Mucosa of rectum (tissue), 2 donors: ENCODE data around the gene IRF4.

ENCODE experiments used
- H3K27ac ChIP-seq, 2 donors: one replicate each; pipeline ENCODE4 v1.7.0; 2013; ENCODE audit warnings: inconsistent platforms in 2 of 2, low read depth in 2 of 2, low read length in 2 of 2
- H3K27me3 ChIP-seq, 2 donors: one replicate each; pipeline ENCODE4 v1.7.0; 2013; ENCODE audit warnings: low read length in 2 of 2; ENCODE audit not compliant: control insufficient read depth in 2 of 2, insufficient read depth in 2 of 2
- H3K36me3 ChIP-seq, 2 donors: one replicate each; pipeline ENCODE4 v1.7.0; 2013; ENCODE audit warnings: low read length in 2 of 2; ENCODE audit not compliant: control insufficient read depth in 2 of 2, insufficient read depth in 2 of 2
- H3K4me1 ChIP-seq, 2 donors: one replicate each; pipeline ENCODE4 v1.7.0; 2013; ENCODE audit warnings: low read length in 2 of 2, mild to moderate bottlenecking in 1 of 2; ENCODE audit not compliant: control insufficient read depth in 2 of 2, insufficient read depth in 2 of 2
- H3K4me3 ChIP-seq, 2 donors: one replicate each; pipeline ENCODE4 v1.7.0; 2013; ENCODE audit warnings: low read length in 2 of 2
- H3K9ac ChIP-seq, 2 donors: one replicate each; pipeline ENCODE4 v1.7.0; 2013; ENCODE audit warnings: low read length in 2 of 2, low read depth in 1 of 2, mild to moderate bottlenecking in 1 of 2
- H3K9me3 ChIP-seq, 2 donors: one replicate each; pipeline ENCODE4 v1.7.0; 2013; ENCODE audit warnings: low read length in 2 of 2; ENCODE audit not compliant: control insufficient read depth in 2 of 2
- donor health status: healthy.
- donor health status: Normal muscosa, but diverticular disease.

Gene IRF4

GRCh38 chr6:391559-392440 is at the start of gene IRF4:
Gene IRF4 (plus strand): TSS chr6:391752. CDS start chr6:393153, 1,401 bp downstream.
- Histone ChIP-seq H3K27me3 (peaks cover 31 to 42% of the 10 kb centered on the region in 2 donors), H3K27ac (peak within 1 kb of the TSS; percentile 26 to 75), H3K4me1 (peaks cover 2 to 3% of the 10 kb centered on the region in 2 donors), H3K9ac (peak within 1 kb of the TSS; percentile 40 to 49), H3K36me3 (no peaks in the 10 kb centered on the region), H3K9me3 (no peaks in the 10 kb centered on the region), H3K4me3 (peak within 1 kb of the TSS; percentile 62 to 67)

- Histone ChIP-seq H3K4me3 (no peak overlapping the region), H3K36me3 (peaks cover 0 to 4% of the 10 kb centered on the region in 2 donors), H3K9me3 (no peaks in the 10 kb centered on the region), H3K9ac (peak overlapping the region in 1 of 2 donors; percentile 5), H3K27me3 (no peaks in the 10 kb centered on the region), H3K27ac (peak overlapping the region; percentile 1 to 70), H3K4me1 (peaks cover 0 to 16% of the 10 kb centered on the region in 2 donors)
Observed at GRCh38 chr6:341914-342831, 49.4 kb upstream of the IRF4 start.

- Histone ChIP-seq H3K9me3 (no peaks in the 10 kb centered on the region), H3K9ac (peak overlapping the region in 1 of 2 donors; percentile 5), H3K4me3 (no peak overlapping the region), H3K4me1 (peaks cover 0 to 13% of the 10 kb centered on the region in 2 donors), H3K27me3 (no peaks in the 10 kb centered on the region), H3K36me3 (peaks cover 0 to 5% of the 10 kb centered on the region in 2 donors), H3K27ac (no peak overlapping the region)
Observed at GRCh38 chr6:342832-343179, 48.7 kb upstream of the IRF4 start.

GRCh38 chr6:343226-343935 is 48.2 kb upstream of the IRF4 start:
- Histone ChIP-seq H3K9me3 (no peaks in the 10 kb centered on the region), H3K4me1 (peaks cover 0 to 13% of the 10 kb centered on the region in 2 donors), H3K36me3 (peaks cover 0 to 11% of the 10 kb centered on the region in 2 donors), H3K27ac (no peak overlapping the region), H3K9ac (peak overlapping the region in 1 of 2 donors; percentile 5), H3K27me3 (no peaks in the 10 kb centered on the region), H3K4me3 (no peak overlapping the region)

- no peak overlapping the region for H3K27ac ChIP-seq
- H3K9ac ChIP-seq = no peak overlapping the region
- no peaks in the 10 kb centered on the region for H3K27me3 ChIP-seq
- no peaks in the 10 kb centered on the region for H3K9me3 ChIP-seq
- no peak overlapping the region for H3K4me3 ChIP-seq
- H3K4me1 ChIP-seq = peaks cover 0 to 7% of the 10 kb centered on the region in 2 donors
- peaks cover 7 to 19% of the 10 kb centered on the region in 2 donors for H3K36me3 ChIP-seq
Observed at GRCh38 chr6:343960-344815, 47.4 kb upstream of the IRF4 start.

GRCh38 chr6:344816-345340 is 46.7 kb upstream of the IRF4 start:
- Histone ChIP-seq H3K36me3 (peaks cover 8 to 23% of the 10 kb centered on the region in 2 donors), H3K27me3 (no peaks in the 10 kb centered on the region), H3K4me1 (peaks cover 0 to 7% of the 10 kb centered on the region in 2 donors), H3K9ac (no peak overlapping the region), H3K9me3 (no peaks in the 10 kb centered on the region), H3K27ac (no peak overlapping the region), H3K4me3 (no peak overlapping the region)

GRCh38 chr6:345747-346385 is 45.7 kb upstream of the IRF4 start:
- Histone ChIP-seq H3K36me3 (peaks cover 8 to 26% of the 10 kb centered on the region in 2 donors), H3K27ac (no peak overlapping the region), H3K9ac (no peak overlapping the region), H3K4me1 (peaks cover 0 to 3% of the 10 kb centered on the region in 2 donors), H3K4me3 (no peak overlapping the region), H3K9me3 (no peaks in the 10 kb centered on the region), H3K27me3 (no peaks in the 10 kb centered on the region)

- no peak overlapping the region for H3K9ac ChIP-seq
- no peak overlapping the region for H3K27ac ChIP-seq
- H3K36me3 ChIP-seq = peaks cover 8 to 32% of the 10 kb centered on the region in 2 donors
- H3K4me1 ChIP-seq = no peaks in the 10 kb centered on the region
- no peaks in the 10 kb centered on the region for H3K27me3 ChIP-seq
- H3K4me3 ChIP-seq = no peak overlapping the region
- H3K9me3 ChIP-seq = no peaks in the 10 kb centered on the region
Observed at GRCh38 chr6:346386-347030, 45.0 kb upstream of the IRF4 start.
